Measurements from ENCODE around the gene SERPINE2. TPM values are rescaled to one million over a fixed set of nuclear protein-coding genes. Genes with fewer than 3 reads are reported as not detected.

Gene SERPINE2
- total RNA-seq = 18.3 and 19.2 TPM in 2 replicates

- intact Hi-C loops (cut with micrococcal nuclease) = loop anchor here (1.0 to 10.0 kb wide), 3 partner anchors 13 to 546 kb away; partner anchors contain the start of gene CUL3
- DNase-seq (ENCODE audit: low spot score) = peak; percentile 39
- H3K4me3 Mint-ChIP-seq (ENCODE audit: low read depth) = peak within 1 kb of the TSS; percentile 91
- H3K36me3 Mint-ChIP-seq (ENCODE audit: low read depth) = peaks cover 4% of the 10 kb centered on the region
- H3K27me3 Mint-ChIP-seq (ENCODE audit: low read depth) = peaks cover 53% of the 10 kb centered on the region
- H3K4me1 Mint-ChIP-seq (ENCODE audit: low read depth) = peaks cover 22% of the 10 kb centered on the region
- peak within 1 kb of the TSS; percentile 13 for H3K27ac Mint-ChIP-seq
- no peaks in the 10 kb centered on the region for H3K9me3 Mint-ChIP-seq
These were observed at the start of gene SERPINE2 for GRCh38 chr2:224039080-224039769. SERPINE2 (minus strand) TSS chr2:224039286; CDS start chr2:224001900, 37,386 bp downstream.

GRCh38 chr2:224086226-224086914 lies 47.3 kb upstream of the SERPINE2 start:
- DNase-seq (ENCODE audit: low spot score) = no peak
- intact Hi-C loops (cut with micrococcal nuclease) = no loop called here
- H3K4me3 Mint-ChIP-seq (ENCODE audit: low read depth) = no peak overlapping the region
- peaks cover 5% of the 10 kb centered on the region for H3K27me3 Mint-ChIP-seq (ENCODE audit: low read depth)
- no peaks in the 10 kb centered on the region for H3K9me3 Mint-ChIP-seq
- H3K27ac Mint-ChIP-seq = no peak overlapping the region
- no peaks in the 10 kb centered on the region for H3K36me3 Mint-ChIP-seq (ENCODE audit: low read depth)
- no peaks in the 10 kb centered on the region for H3K4me1 Mint-ChIP-seq (ENCODE audit: low read depth)

GRCh38 chr2:224085811-224086210 lies 46.7 kb upstream of the SERPINE2 start:
- DNase-seq (ENCODE audit: low spot score) = no peak
- intact Hi-C loops (cut with micrococcal nuclease) = no loop called here
- Mint-ChIP-seq H3K36me3 (ENCODE audit: low read depth) (no peaks in the 10 kb centered on the region), H3K9me3 (no peaks in the 10 kb centered on the region), H3K27me3 (ENCODE audit: low read depth) (peaks cover 5% of the 10 kb centered on the region), H3K27ac (no peak overlapping the region), H3K4me3 (ENCODE audit: low read depth) (no peak overlapping the region), H3K4me1 (ENCODE audit: low read depth) (no peaks in the 10 kb centered on the region)

- intact Hi-C loops (cut with micrococcal nuclease) = no loop called here
- no peak for DNase-seq (ENCODE audit: low spot score)
- no peak overlapping the region for H3K27ac Mint-ChIP-seq
- no peaks in the 10 kb centered on the region for H3K36me3 Mint-ChIP-seq (ENCODE audit: low read depth)
- H3K27me3 Mint-ChIP-seq (ENCODE audit: low read depth) = peaks cover 5% of the 10 kb centered on the region
- no peaks in the 10 kb centered on the region for H3K9me3 Mint-ChIP-seq
- H3K4me1 Mint-ChIP-seq (ENCODE audit: low read depth) = no peaks in the 10 kb centered on the region
- no peak overlapping the region for H3K4me3 Mint-ChIP-seq (ENCODE audit: low read depth)
These were observed 46.2 kb upstream of the SERPINE2 start for GRCh38 chr2:224085246-224085645.

- no peak overlapping the region for H3K27ac Mint-ChIP-seq
- no peak overlapping the region for H3K4me3 Mint-ChIP-seq (ENCODE audit: low read depth)
- intact Hi-C loops (cut with micrococcal nuclease) = no loop called here
- H3K27me3 Mint-ChIP-seq (ENCODE audit: low read depth) = peaks cover 5% of the 10 kb centered on the region
- H3K4me1 Mint-ChIP-seq (ENCODE audit: low read depth) = no peaks in the 10 kb centered on the region
- no peaks in the 10 kb centered on the region for H3K9me3 Mint-ChIP-seq
- H3K36me3 Mint-ChIP-seq (ENCODE audit: low read depth) = no peaks in the 10 kb centered on the region
- no peak for DNase-seq (ENCODE audit: low spot score)
These were observed 45.3 kb upstream of the SERPINE2 start for GRCh38 chr2:224084266-224084892.

GRCh38 chr2:224083638-224084037 lies 44.6 kb upstream of the SERPINE2 start:
- Mint-ChIP-seq H3K4me1 (ENCODE audit: low read depth) (no peaks in the 10 kb centered on the region), H3K4me3 (ENCODE audit: low read depth) (no peak overlapping the region), H3K27me3 (ENCODE audit: low read depth) (peaks cover 5% of the 10 kb centered on the region), H3K27ac (no peak overlapping the region), H3K9me3 (no peaks in the 10 kb centered on the region), H3K36me3 (ENCODE audit: low read depth) (no peaks in the 10 kb centered on the region)
- no peak for DNase-seq (ENCODE audit: low spot score)
- intact Hi-C loops (cut with micrococcal nuclease) = no loop called here

- no peaks in the 10 kb centered on the region for H3K9me3 Mint-ChIP-seq
- no peaks in the 10 kb centered on the region for H3K36me3 Mint-ChIP-seq (ENCODE audit: low read depth)
- intact Hi-C loops (cut with micrococcal nuclease) = no loop called here
- H3K27me3 Mint-ChIP-seq (ENCODE audit: low read depth) = peaks cover 5% of the 10 kb centered on the region
- no peak overlapping the region for H3K27ac Mint-ChIP-seq
- no peaks in the 10 kb centered on the region for H3K4me1 Mint-ChIP-seq (ENCODE audit: low read depth)
- H3K4me3 Mint-ChIP-seq (ENCODE audit: low read depth) = no peak overlapping the region
- DNase-seq (ENCODE audit: low spot score) = no peak
These were observed 39.6 kb upstream of the SERPINE2 start for GRCh38 chr2:224078656-224079055.

GRCh38 chr2:224077773-224078507 lies 38.9 kb upstream of the SERPINE2 start:
- no peak overlapping the region for H3K4me3 Mint-ChIP-seq (ENCODE audit: low read depth)
- H3K4me1 Mint-ChIP-seq (ENCODE audit: low read depth) = no peaks in the 10 kb centered on the region
- H3K27ac Mint-ChIP-seq = no peak overlapping the region
- H3K36me3 Mint-ChIP-seq (ENCODE audit: low read depth) = no peaks in the 10 kb centered on the region
- intact Hi-C loops (cut with micrococcal nuclease) = no loop called here
- H3K9me3 Mint-ChIP-seq = no peaks in the 10 kb centered on the region
- no peak for DNase-seq (ENCODE audit: low spot score)
- H3K27me3 Mint-ChIP-seq (ENCODE audit: low read depth) = peaks cover 3% of the 10 kb centered on the region

- peaks cover under 1% of the 10 kb centered on the region for H3K27me3 Mint-ChIP-seq (ENCODE audit: low read depth)
- H3K4me1 Mint-ChIP-seq (ENCODE audit: low read depth) = no peaks in the 10 kb centered on the region
- no peaks in the 10 kb centered on the region for H3K36me3 Mint-ChIP-seq (ENCODE audit: low read depth)
- H3K4me3 Mint-ChIP-seq (ENCODE audit: low read depth) = no peak overlapping the region
- H3K27ac Mint-ChIP-seq = no peak overlapping the region
- no peaks in the 10 kb centered on the region for H3K9me3 Mint-ChIP-seq
- no peak for DNase-seq (ENCODE audit: low spot score)
- intact Hi-C loops (cut with micrococcal nuclease) = no loop called here
These were observed 36.5 kb upstream of the SERPINE2 start for GRCh38 chr2:224075588-224075987.

- Mint-ChIP-seq H3K4me3 (ENCODE audit: low read depth) (no peak overlapping the region), H3K27ac (no peak overlapping the region), H3K9me3 (no peaks in the 10 kb centered on the region), H3K27me3 (ENCODE audit: low read depth) (peaks cover 5% of the 10 kb centered on the region), H3K4me1 (ENCODE audit: low read depth) (no peaks in the 10 kb centered on the region), H3K36me3 (ENCODE audit: low read depth) (no peaks in the 10 kb centered on the region)
- intact Hi-C loops (cut with micrococcal nuclease) = no loop called here
- no peak for DNase-seq (ENCODE audit: low spot score)
These were observed 34.6 kb upstream of the SERPINE2 start for GRCh38 chr2:224073676-224074075.

GRCh38 chr2:224072541-224073188 lies 33.6 kb upstream of the SERPINE2 start:
- Mint-ChIP-seq H3K9me3 (no peaks in the 10 kb centered on the region), H3K4me3 (ENCODE audit: low read depth) (no peak overlapping the region), H3K36me3 (ENCODE audit: low read depth) (no peaks in the 10 kb centered on the region), H3K27ac (no peak overlapping the region), H3K4me1 (ENCODE audit: low read depth) (no peaks in the 10 kb centered on the region), H3K27me3 (ENCODE audit: low read depth) (peaks cover 10% of the 10 kb centered on the region)
- DNase-seq (ENCODE audit: low spot score) = no peak
- intact Hi-C loops (cut with micrococcal nuclease) = no loop called here

GRCh38 chr2:224069172-224069571 lies 30.1 kb upstream of the SERPINE2 start:
- DNase-seq (ENCODE audit: low spot score) = no peak
- no peaks in the 10 kb centered on the region for H3K36me3 Mint-ChIP-seq (ENCODE audit: low read depth)
- no peak overlapping the region for H3K27ac Mint-ChIP-seq
- no peaks in the 10 kb centered on the region for H3K4me1 Mint-ChIP-seq (ENCODE audit: low read depth)
- peaks cover 21% of the 10 kb centered on the region for H3K27me3 Mint-ChIP-seq (ENCODE audit: low read depth)
- no peak overlapping the region for H3K4me3 Mint-ChIP-seq (ENCODE audit: low read depth)
- H3K9me3 Mint-ChIP-seq = no peaks in the 10 kb centered on the region
- intact Hi-C loops (cut with micrococcal nuclease) = no loop called here

Measured in activated T-helper 2 cell treated with anti-CD3 and anti-CD28 coated beads, Interferon-gamma antibody, Interleukin-2, Interleukin-4, amounts not matched to agents 10 μg/mL and 5 μg/mL and 100 μg/mL, durations not matched to agents 14 hours and 24 hours and 36 hours (primary cell).